Right lobe of liver (tissue), 6 donors: ENCODE results near the gene TBX10. TPM values are rescaled to one million over a fixed set of nuclear protein-coding genes. Genes with fewer than 3 reads are reported as not detected.
A peak's percentile ranks its signal among the peaks of the same experiment; 100 is the strongest.

Experiments used
- ATAC-seq, 4 donors: fragments of 200-7000 bp; cut with Tn5 transposase; one replicate each; pipeline ENCODE4 v1.9.1; 2020; ENCODE audit warnings: mild to moderate bottlenecking in 4 of 4, moderate library complexity in 4 of 4
- DNase-seq, 3 donors: peaks; one replicate each; pipeline ENCODE4 v3.0.0-alpha.2; 2020
- H3K27ac ChIP-seq, 3 donors: fragments of 200-600 bp; one replicate each; pipeline ENCODE4 v1.8.0; 2022
- H3K27me3 ChIP-seq, 2 donors: fragments of 200-600 bp; one replicate each; pipeline ENCODE4 v1.8.0; 2022
- H3K36me3 ChIP-seq, 4 donors: fragments of 200-600 bp; sonication (generic) in 1 of 4; one replicate each; pipeline versions ENCODE4 v1.5.1 to v1.8.0; 2017 to 2022; ENCODE audit warnings: control low read depth in 1 of 4
- H3K4me1 ChIP-seq, 4 donors: fragments of 200-600 bp; sonication (generic) in 1 of 4; one replicate each; pipeline versions ENCODE4 v1.5.1 to v1.8.0; 2017 to 2022; ENCODE audit warnings: control low read depth in 1 of 4
- H3K4me3 ChIP-seq, 3 donors: fragments of 200-600 bp; one replicate each; pipeline ENCODE4 v1.8.0; 2022
- H3K9me3 ChIP-seq, 4 donors: fragments of 200-600 bp; sonication (generic) in 1 of 4; one replicate each; pipeline versions ENCODE4 v1.5.1 to v1.8.0; 2017 to 2022; ENCODE audit warnings: control low read depth in 1 of 4
- POLR2A ChIP-seq: fragments of 450-650 bp; IDR thresholded peaks from one replicate; pipeline ENCODE4 v1.6.1; 2017; ENCODE audit warnings: antibody characterized with exemption, mild to moderate bottlenecking
- WGBS: methylation state at CpG from one replicate; pipeline ENCODE4 v1.1.6; 2018; ENCODE audit warnings: low coverage, low lambda C conversion rate; ENCODE audit not compliant: insufficient coverage; ENCODE audit errors: missing lambda C conversion rate; 5-methylcytosine and 5-hydroxymethylcytosine counted together
- intact Hi-C, 2 donors: fragments of 100-400 bp; cut with DNase I; formaldehyde crosslinking; loops; one replicate each; pipeline versions ENCODE4 v1.11.2 to v1.14.1; 2022
- total RNA-seq, 6 experiments: library from RNA; depleted of rRNA in 2 of 6; stranded (reverse); fragments of >200 nt in 2 of 6; fragmentation: NEBNext Ultra II Directional in 3 of 6; extraction: Animal tissue kit (Norgen Biotek cat#: 25700) in 3 of 6; gene quantifications; one replicate each; pipeline versions ENCODE4 v1.1.0 to v1.2.4, GENCODE V29; 2016 to 2023
- TF ChIP-seq, protein P1 (sequence below), 4 donors: fragments of 200-600 bp in 3 of 4; fragments of 450-650 bp in 1 of 4; IDR thresholded peaks; one replicate each; pipeline versions ENCODE4 v1.5.1 to v1.8.0; 2016 to 2022; ENCODE audit warnings: antibody characterized with exemption in 4 of 4, mild to moderate bottlenecking in 2 of 4
- donor health status: DM: no; HTN: yes; CAD: no.
- donor health status: DM: no; HTN: no; CAD: no.
- donor health status: DM: no; HTN: no; CAD: no.
- donor health status: DM: no; HTN: yes; CAD: no.
- donor health status: DM: no; HTN: yes; CAD: no.

TBX10 gene
- total RNA-seq, 6 experiments from 2014 or later, result 0.24 to 0.49 (median 0.34) TPM; not detected in 1

- intact Hi-C loops, result no loop called here
- H3K27ac ChIP-seq, result no peak overlapping the region
- ATAC-seq, result no peak
- H3K27me3 ChIP-seq, result no peaks in the 10 kb centered on the region
- WGBS, result 35% methylated on average over 4 of the region's 33 CpGs
- TF ChIP-seq, protein P1, sequence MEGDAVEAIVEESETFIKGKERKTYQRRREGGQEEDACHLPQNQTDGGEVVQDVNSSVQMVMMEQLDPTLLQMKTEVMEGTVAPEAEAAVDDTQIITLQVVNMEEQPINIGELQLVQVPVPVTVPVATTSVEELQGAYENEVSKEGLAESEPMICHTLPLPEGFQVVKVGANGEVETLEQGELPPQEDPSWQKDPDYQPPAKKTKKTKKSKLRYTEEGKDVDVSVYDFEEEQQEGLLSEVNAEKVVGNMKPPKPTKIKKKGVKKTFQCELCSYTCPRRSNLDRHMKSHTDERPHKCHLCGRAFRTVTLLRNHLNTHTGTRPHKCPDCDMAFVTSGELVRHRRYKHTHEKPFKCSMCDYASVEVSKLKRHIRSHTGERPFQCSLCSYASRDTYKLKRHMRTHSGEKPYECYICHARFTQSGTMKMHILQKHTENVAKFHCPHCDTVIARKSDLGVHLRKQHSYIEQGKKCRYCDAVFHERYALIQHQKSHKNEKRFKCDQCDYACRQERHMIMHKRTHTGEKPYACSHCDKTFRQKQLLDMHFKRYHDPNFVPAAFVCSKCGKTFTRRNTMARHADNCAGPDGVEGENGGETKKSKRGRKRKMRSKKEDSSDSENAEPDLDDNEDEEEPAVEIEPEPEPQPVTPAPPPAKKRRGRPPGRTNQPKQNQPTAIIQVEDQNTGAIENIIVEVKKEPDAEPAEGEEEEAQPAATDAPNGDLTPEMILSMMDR (IDR thresholded peaks at IDR 0.05), result no peak
- no peak for TF ChIP-seq POLR2A
- H3K4me1 ChIP-seq, result no peaks in the 10 kb centered on the region
- H3K9me3 ChIP-seq, result no peaks in the 10 kb centered on the region
- no peaks in the 10 kb centered on the region for H3K36me3 ChIP-seq
- DNase-seq, result no peak
- no peak overlapping the region for H3K4me3 ChIP-seq
Observed at GRCh38 chr11:67664696-67665540, 25.4 kb upstream of the TBX10 start.

DNA sequence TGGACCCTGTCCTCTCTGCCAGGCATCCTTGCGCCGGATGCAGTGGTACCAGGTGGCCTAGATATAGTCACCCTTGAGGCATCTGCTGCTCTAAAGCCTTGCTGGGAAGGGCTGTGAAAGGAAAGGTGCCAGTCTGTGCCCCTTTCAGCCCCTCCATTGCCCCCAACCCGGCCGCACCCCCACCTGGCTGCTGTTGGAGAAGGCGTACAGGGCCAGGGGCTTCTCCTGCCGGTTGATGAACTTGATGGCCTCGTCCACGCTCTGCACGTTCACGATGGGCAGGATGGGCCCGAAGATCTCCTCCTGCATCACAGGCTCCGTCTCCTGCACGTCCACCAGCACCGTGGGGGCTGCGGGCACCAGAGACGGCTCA is 24.6 kb upstream of the TBX10 start:
- Histone ChIP-seq H3K4me3 (no peak overlapping the region), H3K36me3 (no peaks in the 10 kb centered on the region), H3K27me3 (no peaks in the 10 kb centered on the region), H3K4me1 (no peaks in the 10 kb centered on the region), H3K9me3 (no peaks in the 10 kb centered on the region), H3K27ac (no peak overlapping the region)
- no CpG with 5 or more reads among the region's 16 CpGs for WGBS
- TF ChIP-seq, protein P1 (IDR thresholded peaks at IDR 0.05), result no peak
- TF ChIP-seq POLR2A, result no peak
- DNase-seq (no peak), ATAC-seq (no peak)
- intact Hi-C loops, result no loop called here

- no peak for DNase-seq
- H3K4me3 ChIP-seq, result no peak overlapping the region
Observed at GRCh38 chr11:67663532-67664212, 24.1 kb upstream of the TBX10 start.

GRCh38 chr11:67662835-67663531 is 23.4 kb upstream of the TBX10 start:
- no peaks in the 10 kb centered on the region for H3K36me3 ChIP-seq
- no peaks in the 10 kb centered on the region for H3K27me3 ChIP-seq
- H3K4me1 ChIP-seq, result no peaks in the 10 kb centered on the region
- ATAC-seq (peak in 1 of 4 donors; percentile 7), DNase-seq (no peak)
- 77% methylated on average over 8 of the region's 19 CpGs for WGBS
- intact Hi-C loops, result no loop called here
- H3K27ac ChIP-seq, result no peak overlapping the region
- TF ChIP-seq, protein P1 (IDR thresholded peaks at IDR 0.05), result no peak
- no peak for TF ChIP-seq POLR2A
- H3K9me3 ChIP-seq, result no peaks in the 10 kb centered on the region
- no peak overlapping the region for H3K4me3 ChIP-seq

More at GRCh38 chr11:67663532-67664212, 24.1 kb upstream of the TBX10 start:
- H3K36me3 ChIP-seq, result no peaks in the 10 kb centered on the region
- H3K4me1 ChIP-seq, result no peaks in the 10 kb centered on the region
- no peak overlapping the region for H3K27ac ChIP-seq
- TF ChIP-seq, protein P1 (IDR thresholded peaks at IDR 0.05), result no peak
- no peak for TF ChIP-seq POLR2A
- no CpG with 5 or more reads among the region's 22 CpGs for WGBS
- no peak for ATAC-seq
- no peaks in the 10 kb centered on the region for H3K27me3 ChIP-seq
- no peaks in the 10 kb centered on the region for H3K9me3 ChIP-seq
- intact Hi-C loops, result no loop called here
